Activated B cell treated with CpG ODN at 0.5 μM for 24 hours (primary cell): Measurements from ENCODE around the gene FLRT1. TPM values are rescaled to one million over a fixed set of nuclear protein-coding genes. Genes with fewer than 3 reads are reported as not detected.

Experiments
- ATAC-seq: fragments of 200-7000 bp; cut with Tn5 transposase; one replicate; pipeline ENCODE4 v1.10.0; 2021; ENCODE audit warnings: low read depth, mild to moderate bottlenecking, moderate library complexity
- CTCF ChIA-PET: fragments of 350-600 bp; sonication (Branson Sonifier 250); formaldehyde crosslinking; loops from one replicate; lab custom pipeline; 2021; ENCODE audit warnings: antibody characterized with exemption; lab: Charles Lee
- POLR2A ChIA-PET: fragments of 350-600 bp; sonication (Branson Sonifier 250); formaldehyde crosslinking; loops from one replicate; lab custom pipeline; 2021; ENCODE audit warnings: antibody characterized with exemption; lab: Charles Lee
- DNase-seq: peaks from one replicate; pipeline ENCODE4 v3.0.0; 2022
- H3K27ac Mint-ChIP-seq: one replicate; pipeline ENCODE4 v1.8.0; 2020; ENCODE audit warnings: mixed read lengths
- H3K27me3 Mint-ChIP-seq: one replicate; pipeline ENCODE4 v1.8.0; 2021; ENCODE audit warnings: mixed read lengths
- H3K36me3 Mint-ChIP-seq: one replicate; pipeline ENCODE4 v1.8.0; 2021; ENCODE audit warnings: low read depth, mixed read lengths
- H3K4me1 Mint-ChIP-seq: one replicate; pipeline ENCODE4 v1.8.0; 2021; ENCODE audit warnings: mixed read lengths
- H3K4me3 Mint-ChIP-seq: one replicate; pipeline ENCODE4 v1.8.0; 2020; ENCODE audit warnings: mild to moderate bottlenecking, mixed read lengths
- H3K9me3 Mint-ChIP-seq: one replicate; pipeline ENCODE4 v1.8.0; 2020; ENCODE audit warnings: mixed read lengths
- intact Hi-C: fragments of 100-400 bp; cut with micrococcal nuclease; formaldehyde crosslinking; loops from one replicate; pipeline ENCODE4 v1.15.1; 2024
- total RNA-seq: library from RNA; stranded (reverse); gene quantifications from 2 replicates; pipeline ENCODE4 v1.2.3, GENCODE V29; 2022
- TF ChIP-seq, protein P1 (sequence below): fragments of 200-600 bp; IDR thresholded peaks from one replicate; pipeline ENCODE4 v1.8.0; 2022; ENCODE audit warnings: antibody characterized with exemption, mild to moderate bottlenecking

The FLRT1 gene
- total RNA-seq, 1 donor from 2014 or later: not detected

DNA sequence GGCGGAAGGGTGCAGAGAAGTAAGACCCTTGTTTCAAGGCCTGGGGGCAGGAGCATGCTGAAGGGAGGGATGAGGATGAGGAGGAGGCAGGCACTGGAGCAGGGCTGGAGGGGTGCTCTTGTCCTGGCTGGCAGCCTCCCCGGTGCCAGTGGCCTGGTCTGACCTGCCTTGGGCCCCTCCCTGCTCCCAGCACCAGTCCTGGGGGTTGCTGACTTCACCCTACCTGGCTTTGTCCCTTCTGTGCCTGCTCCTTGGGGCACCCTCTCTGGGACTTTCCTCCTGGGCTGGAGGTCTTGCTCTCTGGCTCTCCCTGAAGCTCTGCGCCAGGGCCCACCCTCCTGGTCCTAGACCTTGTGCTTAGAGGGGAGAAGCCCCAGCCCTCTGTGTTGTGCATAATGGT lies 4.7 kb upstream of the FLRT1 start:
- Mint-ChIP-seq H3K9me3 (no peaks in the 10 kb centered on the region), H3K4me1 (peaks cover 6% of the 10 kb centered on the region), H3K4me3 (no peak overlapping the region), H3K27me3 (peaks cover 47% of the 10 kb centered on the region), H3K36me3 (no peaks in the 10 kb centered on the region), H3K27ac (no peak overlapping the region)
- intact Hi-C loops: no loop called here
- ChIA-PET POLR2A (no interaction called here), CTCF (no interaction called here)
- TF ChIP-seq, protein P1, sequence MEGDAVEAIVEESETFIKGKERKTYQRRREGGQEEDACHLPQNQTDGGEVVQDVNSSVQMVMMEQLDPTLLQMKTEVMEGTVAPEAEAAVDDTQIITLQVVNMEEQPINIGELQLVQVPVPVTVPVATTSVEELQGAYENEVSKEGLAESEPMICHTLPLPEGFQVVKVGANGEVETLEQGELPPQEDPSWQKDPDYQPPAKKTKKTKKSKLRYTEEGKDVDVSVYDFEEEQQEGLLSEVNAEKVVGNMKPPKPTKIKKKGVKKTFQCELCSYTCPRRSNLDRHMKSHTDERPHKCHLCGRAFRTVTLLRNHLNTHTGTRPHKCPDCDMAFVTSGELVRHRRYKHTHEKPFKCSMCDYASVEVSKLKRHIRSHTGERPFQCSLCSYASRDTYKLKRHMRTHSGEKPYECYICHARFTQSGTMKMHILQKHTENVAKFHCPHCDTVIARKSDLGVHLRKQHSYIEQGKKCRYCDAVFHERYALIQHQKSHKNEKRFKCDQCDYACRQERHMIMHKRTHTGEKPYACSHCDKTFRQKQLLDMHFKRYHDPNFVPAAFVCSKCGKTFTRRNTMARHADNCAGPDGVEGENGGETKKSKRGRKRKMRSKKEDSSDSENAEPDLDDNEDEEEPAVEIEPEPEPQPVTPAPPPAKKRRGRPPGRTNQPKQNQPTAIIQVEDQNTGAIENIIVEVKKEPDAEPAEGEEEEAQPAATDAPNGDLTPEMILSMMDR: no peak
- no peak for ATAC-seq
- DNase-seq: no peak

DNA sequence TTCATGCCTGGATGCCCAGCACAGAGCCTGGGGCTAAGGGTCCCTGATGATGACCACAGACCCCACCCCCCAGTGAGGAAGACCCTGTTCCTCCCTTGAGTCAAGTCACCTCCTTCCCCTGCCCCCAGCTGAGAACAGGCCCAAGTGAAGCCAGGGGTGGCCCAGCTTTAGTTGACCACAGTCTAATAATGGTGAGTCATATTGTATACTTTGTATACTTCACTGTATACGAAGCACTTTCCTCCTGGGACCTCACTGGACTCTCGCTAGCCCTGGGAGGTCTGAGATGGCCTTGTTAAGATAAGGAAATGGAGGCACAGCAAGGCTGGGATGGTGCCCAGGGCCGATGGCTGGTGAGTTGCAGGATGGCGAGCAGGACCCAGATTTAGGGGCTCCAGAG lies 3.7 kb upstream of the FLRT1 start:
- Mint-ChIP-seq H3K4me1 (peaks cover 6% of the 10 kb centered on the region), H3K27ac (no peak overlapping the region), H3K9me3 (no peaks in the 10 kb centered on the region), H3K4me3 (no peak overlapping the region), H3K27me3 (peaks cover 40% of the 10 kb centered on the region), H3K36me3 (no peaks in the 10 kb centered on the region)
- ChIA-PET CTCF (no interaction called here), POLR2A (no interaction called here)
- intact Hi-C loops: no loop called here
- TF ChIP-seq, protein P1: no peak
- ATAC-seq (no peak), DNase-seq (no peak)

DNA sequence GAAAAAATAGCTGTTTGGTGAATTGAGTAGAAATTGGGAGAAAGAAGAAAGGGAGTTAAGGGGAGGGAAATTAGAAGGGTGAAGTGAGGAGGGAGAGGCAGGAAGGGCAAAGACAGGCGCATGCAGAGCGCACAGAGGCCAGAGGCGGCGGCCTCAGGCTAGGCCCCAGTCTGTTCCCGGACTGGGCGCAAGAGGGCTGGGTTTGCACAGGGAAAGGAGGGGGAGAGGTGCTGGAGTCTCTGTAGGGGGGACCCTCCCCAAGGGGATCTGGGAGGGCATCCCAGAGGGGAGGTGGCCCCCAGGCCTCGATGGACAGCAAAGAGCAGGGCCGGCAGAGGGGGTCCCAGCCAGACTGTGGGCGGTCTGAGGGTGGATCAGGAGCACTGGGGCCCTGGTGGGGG lies 1.3 kb upstream of the FLRT1 start:
- ChIA-PET POLR2A (no interaction called here), CTCF (no interaction called here)
- no peaks in the 10 kb centered on the region for H3K36me3 Mint-ChIP-seq
- TF ChIP-seq, protein P1: no peak
- intact Hi-C loops: no loop called here
- no peak for ATAC-seq
- H3K27me3 Mint-ChIP-seq: peaks cover 36% of the 10 kb centered on the region
- no peak for DNase-seq
- H3K27ac Mint-ChIP-seq: no peak overlapping the region
- no peaks in the 10 kb centered on the region for H3K9me3 Mint-ChIP-seq
- no peak overlapping the region for H3K4me3 Mint-ChIP-seq
- H3K4me1 Mint-ChIP-seq: peaks cover 6% of the 10 kb centered on the region

DNA sequence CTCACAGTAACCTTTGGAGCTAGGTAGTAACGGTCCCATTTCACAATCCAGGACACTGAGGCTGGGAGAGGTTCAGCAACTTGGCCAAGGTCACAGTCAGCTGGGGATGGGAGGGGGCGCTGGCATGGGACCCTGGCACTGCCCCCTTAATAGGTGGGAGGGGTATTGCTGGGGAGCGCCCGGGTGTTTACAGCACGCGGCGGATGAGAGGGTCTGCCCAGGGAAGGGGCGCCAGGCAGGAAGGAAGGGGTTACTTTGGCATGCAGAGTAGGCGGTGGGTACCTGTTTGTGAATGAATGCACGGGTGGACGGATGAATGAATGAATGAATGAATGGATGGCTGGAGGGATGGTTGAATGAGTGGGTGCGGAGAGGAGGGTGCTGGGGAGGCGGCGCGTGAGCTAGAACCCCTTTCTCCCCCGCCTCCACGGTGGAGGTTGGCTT lies 628 bp upstream of the FLRT1 start:
- CTCF ChIA-PET: no interaction called here
- no peak overlapping the region for H3K27ac Mint-ChIP-seq
- H3K4me3 Mint-ChIP-seq: peak overlapping the region; percentile 73
- H3K36me3 Mint-ChIP-seq: no peaks in the 10 kb centered on the region
- no peaks in the 10 kb centered on the region for H3K9me3 Mint-ChIP-seq
- peaks cover 6% of the 10 kb centered on the region for H3K4me1 Mint-ChIP-seq
- DNase-seq (no peak), ATAC-seq (no peak)
- intact Hi-C loops: no loop called here
- POLR2A ChIA-PET: no interaction called here
- H3K27me3 Mint-ChIP-seq: peaks cover 38% of the 10 kb centered on the region
- TF ChIP-seq, protein P1: no peak

DNA sequence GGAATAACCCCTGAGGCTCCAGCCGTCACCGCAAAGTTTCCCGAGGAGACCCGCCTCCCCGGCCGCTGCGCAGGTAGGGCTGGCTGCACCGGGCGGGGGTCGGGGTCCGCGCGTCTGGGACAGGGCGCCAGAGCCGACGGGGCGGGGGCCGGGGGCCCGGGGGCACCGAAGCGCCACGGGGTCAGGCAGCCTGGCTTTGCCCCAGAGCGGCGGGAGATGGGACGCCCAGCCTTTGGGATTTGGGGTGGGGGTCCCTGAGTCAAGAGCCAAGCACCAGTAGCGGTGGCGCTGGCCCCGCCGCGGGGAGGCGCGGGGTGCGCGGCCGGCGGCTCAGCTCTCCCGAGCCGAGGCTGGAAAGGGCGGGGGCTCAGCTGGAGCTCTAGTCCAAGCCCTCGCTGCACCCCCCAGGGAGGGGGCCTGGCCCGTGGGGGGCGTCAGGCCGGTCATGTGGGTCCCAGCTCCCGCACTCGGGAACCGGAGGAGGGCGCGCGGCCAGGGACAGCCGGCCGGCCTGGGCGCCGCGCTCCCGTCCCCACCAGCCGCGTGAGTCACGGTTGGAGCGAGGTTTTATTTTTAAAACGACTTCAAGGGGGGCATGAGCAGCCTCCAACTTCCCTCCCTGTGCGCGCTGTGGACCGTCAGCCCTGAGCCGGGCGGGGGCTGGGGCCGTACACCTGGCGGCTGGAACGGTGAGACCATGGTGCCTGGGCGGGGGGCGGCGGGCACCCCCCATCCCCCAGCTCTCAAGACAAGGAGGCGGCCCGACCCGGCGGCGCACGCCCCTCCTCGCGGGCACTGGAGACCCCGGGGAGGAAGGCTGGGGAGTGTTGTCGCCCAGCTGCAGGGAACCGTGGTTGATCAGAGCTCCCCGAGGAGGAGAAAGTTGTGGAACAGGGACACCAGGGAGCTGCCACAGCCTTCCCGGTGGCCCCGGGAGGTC lies 626 bp downstream of the FLRT1 start:
- Mint-ChIP-seq H3K27ac (no peak overlapping the region), H3K4me1 (peaks cover 6% of the 10 kb centered on the region), H3K27me3 (peaks cover 39% of the 10 kb centered on the region), H3K9me3 (no peaks in the 10 kb centered on the region), H3K4me3 (no peak overlapping the region), H3K36me3 (no peaks in the 10 kb centered on the region)
- POLR2A ChIA-PET: no interaction called here
- intact Hi-C loops: no loop called here
- CTCF ChIA-PET: no interaction called here
- DNase-seq: no peak
- no peak for ATAC-seq
- TF ChIP-seq, protein P1: no peak
